K562 (cell line): Measurements from ENCODE around the gene PROM2. TPM values are rescaled to one million over a fixed set of nuclear protein-coding genes. Genes with fewer than 3 reads are reported as not detected.

Source experiments
- HDAC1 ChIP-seq, 2 experiments: fragments of 450-650 bp; IDR thresholded peaks; 2 replicates each; pipeline ENCODE4 v1.6.1; 2016 to 2017; ENCODE audit warnings: inconsistent platforms in 1 of 2, mild to moderate bottlenecking in 1 of 2, moderate library complexity in 1 of 2
- ILF3 ChIP-seq: fragments of 450-650 bp; IDR thresholded peaks from 2 replicates; pipeline ENCODE4 v1.6.1; 2018; ENCODE audit warnings: antibody characterized with exemption, mild to moderate bottlenecking, moderate library complexity, borderline replicate concordance
- NFXL1 ChIP-seq: fragments of 450-650 bp; formaldehyde crosslinking; IDR thresholded peaks from 2 replicates; pipeline ENCODE4 v1.4.0; 2021; ENCODE audit warnings: mild to moderate bottlenecking
- SMARCA5 ChIP-seq: fragments of 450-650 bp; IDR thresholded peaks from 2 replicates; pipeline ENCODE4 v1.6.1; 2016
- YBX1 ChIP-seq: fragments of 450-650 bp; IDR thresholded peaks from 2 replicates; pipeline ENCODE4 v1.7.1; 2016; ENCODE audit warnings: mild to moderate bottlenecking
- ZNF175 ChIP-seq: fragments of 200-800 bp; sonication (Bioruptor generic); IDR thresholded peaks from 2 replicates; pipeline ENCODE4 v1.6.1; 2016; ENCODE audit warnings: low read depth, mild to moderate bottlenecking, missing genetic modification characterization, missing compliant biosample characterization
- polyA plus RNA-seq, 8 experiments: library from polyadenylated mRNA; depleted of rRNA in 4 of 8; stranded (reverse) in 5 of 8; unstranded in 3 of 8; fragments of >200 nt; fragmentation: Nextera tagmentation in 2 of 8; fragmentation: Illumina TruSeq in 1 of 8; extraction: Ambion mirVana in 2 of 8; extraction: Trizol in 1 of 8; gene quantifications; 2 replicates each; pipeline versions ENCODE4 v1.2.1 to v1.2.3, GENCODE V29; 2011 to 2014; ENCODE audit warnings: inconsistent platforms in 1 of 8, missing spikeins in 1 of 8
- total RNA-seq, 7 experiments: library from RNA; depleted of rRNA in 6 of 7; stranded (reverse); fragments of >200 nt in 6 of 7; fragmentation: Illumina TruSeq in 2 of 7; extraction: Trizol in 2 of 7; gene quantifications; 2 replicates each; pipeline versions ENCODE4 v1.2.1 to v1.2.3, GENCODE V29; 2011 to 2021; ENCODE audit warnings: low replicate concordance in 1 of 7
- TF ChIP-seq, protein P1 (sequence below), 2 experiments: IDR thresholded peaks; 2 replicates each; pipeline ENCODE4 v1.6.1; 2012; ENCODE audit warnings: improper control_type of control experiment in 2 of 2, low read depth in 2 of 2, low read length in 2 of 2, borderline replicate concordance in 1 of 2
- TF ChIP-seq, protein P2 (sequence below): fragments of 450-650 bp; IDR thresholded peaks from 2 replicates; pipeline ENCODE4 v1.6.1; 2016; ENCODE audit warnings: borderline replicate concordance
- TF ChIP-seq, protein P3 (sequence below), 2 experiments: fragments of 450-650 bp; IDR thresholded peaks; 2 replicates each; pipeline ENCODE4 v1.6.1; 2016
- TF ChIP-seq, protein P4 (sequence below): sonication (generic); formaldehyde crosslinking; IDR thresholded peaks from 2 replicates; pipeline ENCODE4 v1.8.0; 2023; ENCODE audit warnings: mild to moderate bottlenecking, missing genetic modification reagents
- TF ChIP-seq, protein P5 (sequence below): conservative IDR thresholded peaks from 2 replicates; pipeline ENCODE4 v1.6.1; 2011; ENCODE audit warnings: low read depth, mild to moderate bottlenecking, low read length; ENCODE audit not compliant: control insufficient read depth
- TF ChIP-seq, protein P6 (sequence below): sonication (generic); formaldehyde crosslinking; IDR thresholded peaks from 2 replicates; pipeline ENCODE4 v1.5.0; 2020; ENCODE audit warnings: missing genetic modification reagents
- TF ChIP-seq, protein P7 (sequence below): fragments of 450-650 bp; formaldehyde crosslinking; conservative IDR thresholded peaks from 2 replicates; pipeline ENCODE4 v1.4.0; 2022; ENCODE audit warnings: mild to moderate bottlenecking, missing genetic modification characterization

The PROM2 gene
- total and polyA plus RNA-seq, 9 of the 15 experiments (the other 6 are each of a cell fraction or from before 2014, with no cell fraction given): not detected

DNA sequence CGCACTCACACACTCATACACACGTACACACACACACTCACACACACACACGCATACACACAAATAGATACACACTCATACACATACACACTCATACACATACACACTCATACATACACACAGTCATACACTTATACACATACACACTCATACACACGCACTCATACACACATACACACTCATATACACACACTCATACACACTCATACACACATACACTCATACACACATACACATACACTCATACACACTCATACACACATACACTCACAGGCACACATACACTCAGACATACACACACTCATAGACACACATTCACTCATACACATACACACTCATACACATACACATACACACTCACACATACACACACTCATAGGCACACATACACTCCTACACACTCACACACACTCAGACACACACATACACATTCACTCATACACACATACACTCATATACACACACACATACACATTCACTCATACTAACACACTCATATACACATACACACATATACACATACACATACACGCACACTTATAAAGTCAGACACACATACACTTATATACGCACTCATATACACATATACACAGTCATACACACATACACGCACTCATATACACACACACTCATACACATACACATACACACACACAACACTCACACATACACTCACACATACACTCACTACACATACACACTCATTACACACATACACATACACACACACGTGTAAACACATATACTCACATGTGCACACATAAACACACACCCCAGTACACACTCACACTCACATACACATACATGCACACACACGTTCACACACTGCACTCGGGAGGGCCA lies 51.6 kb downstream of the PROM2 start (continued):
- TF ChIP-seq, protein P1, sequence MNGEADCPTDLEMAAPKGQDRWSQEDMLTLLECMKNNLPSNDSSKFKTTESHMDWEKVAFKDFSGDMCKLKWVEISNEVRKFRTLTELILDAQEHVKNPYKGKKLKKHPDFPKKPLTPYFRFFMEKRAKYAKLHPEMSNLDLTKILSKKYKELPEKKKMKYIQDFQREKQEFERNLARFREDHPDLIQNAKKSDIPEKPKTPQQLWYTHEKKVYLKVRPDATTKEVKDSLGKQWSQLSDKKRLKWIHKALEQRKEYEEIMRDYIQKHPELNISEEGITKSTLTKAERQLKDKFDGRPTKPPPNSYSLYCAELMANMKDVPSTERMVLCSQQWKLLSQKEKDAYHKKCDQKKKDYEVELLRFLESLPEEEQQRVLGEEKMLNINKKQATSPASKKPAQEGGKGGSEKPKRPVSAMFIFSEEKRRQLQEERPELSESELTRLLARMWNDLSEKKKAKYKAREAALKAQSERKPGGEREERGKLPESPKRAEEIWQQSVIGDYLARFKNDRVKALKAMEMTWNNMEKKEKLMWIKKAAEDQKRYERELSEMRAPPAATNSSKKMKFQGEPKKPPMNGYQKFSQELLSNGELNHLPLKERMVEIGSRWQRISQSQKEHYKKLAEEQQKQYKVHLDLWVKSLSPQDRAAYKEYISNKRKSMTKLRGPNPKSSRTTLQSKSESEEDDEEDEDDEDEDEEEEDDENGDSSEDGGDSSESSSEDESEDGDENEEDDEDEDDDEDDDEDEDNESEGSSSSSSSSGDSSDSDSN (IDR thresholded peaks at IDR 0.05; ENCODE audit: borderline replicate concordance in 1 of 2, low read depth in 2 of 2, low read length in 2 of 2): no peak
- TF ChIP-seq ILF3 (no peak), YBX1 (no peak), HDAC1 (IDR thresholded peaks at IDR 0.05) (0 out of 4 replicates have a peak, but pooled peaks of 1 of the 2 experiments have one; percentile 38), NFXL1 (CRISPR knock-in tag) (no peak), ZNF175 (CRISPR knock-in tag) (no peak), SMARCA5 (no peak)
- TF ChIP-seq, protein P2, sequence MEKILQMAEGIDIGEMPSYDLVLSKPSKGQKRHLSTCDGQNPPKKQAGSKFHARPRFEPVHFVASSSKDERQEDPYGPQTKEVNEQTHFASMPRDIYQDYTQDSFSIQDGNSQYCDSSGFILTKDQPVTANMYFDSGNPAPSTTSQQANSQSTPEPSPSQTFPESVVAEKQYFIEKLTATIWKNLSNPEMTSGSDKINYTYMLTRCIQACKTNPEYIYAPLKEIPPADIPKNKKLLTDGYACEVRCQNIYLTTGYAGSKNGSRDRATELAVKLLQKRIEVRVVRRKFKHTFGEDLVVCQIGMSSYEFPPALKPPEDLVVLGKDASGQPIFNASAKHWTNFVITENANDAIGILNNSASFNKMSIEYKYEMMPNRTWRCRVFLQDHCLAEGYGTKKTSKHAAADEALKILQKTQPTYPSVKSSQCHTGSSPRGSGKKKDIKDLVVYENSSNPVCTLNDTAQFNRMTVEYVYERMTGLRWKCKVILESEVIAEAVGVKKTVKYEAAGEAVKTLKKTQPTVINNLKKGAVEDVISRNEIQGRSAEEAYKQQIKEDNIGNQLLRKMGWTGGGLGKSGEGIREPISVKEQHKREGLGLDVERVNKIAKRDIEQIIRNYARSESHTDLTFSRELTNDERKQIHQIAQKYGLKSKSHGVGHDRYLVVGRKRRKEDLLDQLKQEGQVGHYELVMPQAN: no peak
- TF ChIP-seq, protein P3, sequence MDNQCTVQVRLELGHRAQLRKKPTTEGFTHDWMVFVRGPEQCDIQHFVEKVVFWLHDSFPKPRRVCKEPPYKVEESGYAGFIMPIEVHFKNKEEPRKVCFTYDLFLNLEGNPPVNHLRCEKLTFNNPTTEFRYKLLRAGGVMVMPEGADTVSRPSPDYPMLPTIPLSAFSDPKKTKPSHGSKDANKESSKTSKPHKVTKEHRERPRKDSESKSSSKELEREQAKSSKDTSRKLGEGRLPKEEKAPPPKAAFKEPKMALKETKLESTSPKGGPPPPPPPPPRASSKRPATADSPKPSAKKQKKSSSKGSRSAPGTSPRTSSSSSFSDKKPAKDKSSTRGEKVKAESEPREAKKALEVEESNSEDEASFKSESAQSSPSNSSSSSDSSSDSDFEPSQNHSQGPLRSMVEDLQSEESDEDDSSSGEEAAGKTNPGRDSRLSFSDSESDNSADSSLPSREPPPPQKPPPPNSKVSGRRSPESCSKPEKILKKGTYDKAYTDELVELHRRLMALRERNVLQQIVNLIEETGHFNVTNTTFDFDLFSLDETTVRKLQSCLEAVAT (IDR thresholded peaks at IDR 0.05): no peak
- TF ChIP-seq, protein P4, sequence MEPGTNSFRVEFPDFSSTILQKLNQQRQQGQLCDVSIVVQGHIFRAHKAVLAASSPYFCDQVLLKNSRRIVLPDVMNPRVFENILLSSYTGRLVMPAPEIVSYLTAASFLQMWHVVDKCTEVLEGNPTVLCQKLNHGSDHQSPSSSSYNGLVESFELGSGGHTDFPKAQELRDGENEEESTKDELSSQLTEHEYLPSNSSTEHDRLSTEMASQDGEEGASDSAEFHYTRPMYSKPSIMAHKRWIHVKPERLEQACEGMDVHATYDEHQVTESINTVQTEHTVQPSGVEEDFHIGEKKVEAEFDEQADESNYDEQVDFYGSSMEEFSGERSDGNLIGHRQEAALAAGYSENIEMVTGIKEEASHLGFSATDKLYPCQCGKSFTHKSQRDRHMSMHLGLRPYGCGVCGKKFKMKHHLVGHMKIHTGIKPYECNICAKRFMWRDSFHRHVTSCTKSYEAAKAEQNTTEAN (CRISPR knock-in tag): 0 out of 2 replicates have a peak, but pooled peaks have one; percentile 15
- TF ChIP-seq, protein P5, sequence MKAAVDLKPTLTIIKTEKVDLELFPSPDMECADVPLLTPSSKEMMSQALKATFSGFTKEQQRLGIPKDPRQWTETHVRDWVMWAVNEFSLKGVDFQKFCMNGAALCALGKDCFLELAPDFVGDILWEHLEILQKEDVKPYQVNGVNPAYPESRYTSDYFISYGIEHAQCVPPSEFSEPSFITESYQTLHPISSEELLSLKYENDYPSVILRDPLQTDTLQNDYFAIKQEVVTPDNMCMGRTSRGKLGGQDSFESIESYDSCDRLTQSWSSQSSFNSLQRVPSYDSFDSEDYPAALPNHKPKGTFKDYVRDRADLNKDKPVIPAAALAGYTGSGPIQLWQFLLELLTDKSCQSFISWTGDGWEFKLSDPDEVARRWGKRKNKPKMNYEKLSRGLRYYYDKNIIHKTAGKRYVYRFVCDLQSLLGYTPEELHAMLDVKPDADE: no peak
- TF ChIP-seq, protein P6, sequence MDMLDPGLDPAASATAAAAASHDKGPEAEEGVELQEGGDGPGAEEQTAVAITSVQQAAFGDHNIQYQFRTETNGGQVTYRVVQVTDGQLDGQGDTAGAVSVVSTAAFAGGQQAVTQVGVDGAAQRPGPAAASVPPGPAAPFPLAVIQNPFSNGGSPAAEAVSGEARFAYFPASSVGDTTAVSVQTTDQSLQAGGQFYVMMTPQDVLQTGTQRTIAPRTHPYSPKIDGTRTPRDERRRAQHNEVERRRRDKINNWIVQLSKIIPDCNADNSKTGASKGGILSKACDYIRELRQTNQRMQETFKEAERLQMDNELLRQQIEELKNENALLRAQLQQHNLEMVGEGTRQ (CRISPR knock-in tag): no peak
- TF ChIP-seq, protein P7, sequence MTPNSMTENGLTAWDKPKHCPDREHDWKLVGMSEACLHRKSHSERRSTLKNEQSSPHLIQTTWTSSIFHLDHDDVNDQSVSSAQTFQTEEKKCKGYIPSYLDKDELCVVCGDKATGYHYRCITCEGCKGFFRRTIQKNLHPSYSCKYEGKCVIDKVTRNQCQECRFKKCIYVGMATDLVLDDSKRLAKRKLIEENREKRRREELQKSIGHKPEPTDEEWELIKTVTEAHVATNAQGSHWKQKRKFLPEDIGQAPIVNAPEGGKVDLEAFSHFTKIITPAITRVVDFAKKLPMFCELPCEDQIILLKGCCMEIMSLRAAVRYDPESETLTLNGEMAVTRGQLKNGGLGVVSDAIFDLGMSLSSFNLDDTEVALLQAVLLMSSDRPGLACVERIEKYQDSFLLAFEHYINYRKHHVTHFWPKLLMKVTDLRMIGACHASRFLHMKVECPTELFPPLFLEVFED (CRISPR knock-in tag): 0 out of 2 replicates have a peak, but pooled peaks have one; percentile 21
